Peyer's patch (tissue), 4 donors: ENCODE measurements around the gene C1orf52. TPM values are rescaled to one million over a fixed set of nuclear protein-coding genes. Genes with fewer than 3 reads are reported as not detected.

Experiments used
- DNase-seq, 3 donors: peaks; one replicate each; pipeline ENCODE4 v3.0.0-alpha.2; 2017 to 2019
- H3K27ac ChIP-seq, 4 donors: fragments of 200-600 bp; sonication (generic); one replicate each; pipeline ENCODE4 v1.5.1; 2016 to 2019
- H3K27me3 ChIP-seq, 2 donors: fragments of 200-600 bp; sonication (generic); one replicate each; pipeline ENCODE4 v1.5.1; 2019
- H3K36me3 ChIP-seq, 3 donors: fragments of 200-600 bp; sonication (generic); one replicate each; pipeline ENCODE4 v1.5.1; 2016 to 2019
- H3K4me1 ChIP-seq, 4 donors: fragments of 200-600 bp; sonication (generic); one replicate each; pipeline ENCODE4 v1.5.1; 2016 to 2019
- H3K4me3 ChIP-seq, 4 donors: fragments of 200-600 bp; sonication (generic); 1 replicate in 3 of 4; 2 replicates in 1 of 4; pipeline ENCODE4 v1.5.1; 2016 to 2019; ENCODE audit warnings: mild to moderate bottlenecking in 1 of 4
- H3K9me3 ChIP-seq, 4 donors: fragments of 200-600 bp; sonication (generic); one replicate each; pipeline ENCODE4 v1.5.1; 2016 to 2019; ENCODE audit warnings: mild to moderate bottlenecking in 1 of 4
- POLR2A ChIP-seq, 2 donors: fragments of 450-650 bp; IDR thresholded peaks; one replicate each; pipeline ENCODE4 v1.5.1; 2017; ENCODE audit warnings: antibody characterized with exemption in 2 of 2, mild to moderate bottlenecking in 2 of 2, moderate library complexity in 2 of 2
- small RNA-seq, 2 donors: library from RNA; depleted of rRNA; stranded (forward); fragments of <200 nt; gene quantifications; one replicate each; pipeline ENCODE3, GENCODE V24; 2016
- total RNA-seq, 4 donors: library from RNA; depleted of rRNA; stranded (reverse); fragments of >200 nt; gene quantifications; one replicate each; pipeline ENCODE4 v1.1.0, GENCODE V29; 2016
- TF ChIP-seq, protein P1 (sequence below), 6 experiments: fragments of 450-650 bp in 4 of 6; fragments of 200-600 bp in 2 of 6; sonication (generic) in 1 of 6; IDR thresholded peaks; one replicate each; pipeline ENCODE4 v1.5.1; 2017 to 2019; ENCODE audit warnings: antibody characterized with exemption in 6 of 6, mild to moderate bottlenecking in 3 of 6, moderate library complexity in 1 of 6

Gene C1orf52
- total RNA-seq, 4 donors from 2014 or later = 15.1 to 57.8 (median 18.4) TPM

DNA sequence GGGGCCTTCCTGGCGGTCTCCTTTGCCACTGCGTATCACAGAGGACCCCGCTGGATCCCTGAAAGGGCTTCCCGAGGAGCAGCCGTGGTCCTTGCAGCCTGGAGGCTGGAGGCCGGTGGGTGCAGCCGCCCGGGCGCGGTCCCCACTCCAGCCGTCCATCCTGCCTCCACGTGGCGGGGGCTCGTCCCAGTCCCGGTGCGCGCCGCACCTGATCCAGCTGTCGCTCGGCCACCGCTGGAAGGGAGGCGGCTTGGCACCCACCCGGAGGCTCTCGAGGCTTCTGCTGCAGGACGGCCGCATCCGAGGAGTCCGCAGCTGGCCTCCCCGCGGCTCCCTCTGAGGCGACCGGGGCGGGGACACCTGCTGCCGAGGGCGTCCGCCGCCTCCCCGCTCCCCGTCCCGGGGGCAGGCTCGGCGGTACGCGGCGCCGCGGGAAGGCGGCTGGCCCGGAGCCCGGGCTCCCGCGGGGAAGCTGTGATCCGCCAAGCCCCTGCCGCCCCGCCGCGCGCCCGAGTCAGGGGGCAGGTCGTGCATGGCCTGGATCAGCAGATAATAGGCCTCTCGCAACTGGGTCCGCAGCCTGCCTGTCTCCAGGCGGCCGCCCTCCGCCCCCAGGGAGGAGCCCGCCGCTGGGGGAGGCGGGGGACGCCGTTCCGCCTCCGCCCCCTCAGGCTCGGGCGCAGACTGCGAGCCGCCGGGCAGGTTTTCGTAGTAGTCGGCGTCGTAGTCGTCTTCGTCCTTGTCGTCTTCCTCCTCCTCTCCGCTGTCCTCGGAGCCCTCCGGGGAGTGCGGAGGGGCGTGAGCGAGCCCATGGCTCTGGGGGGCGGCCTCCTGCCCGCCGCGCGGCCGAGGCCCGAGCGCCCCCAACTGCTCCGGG, 58.8 kb downstream of the C1orf52 start, which contains the start of gene SYDE2:
Gene SYDE2, minus strand, starts transcription at position 554 of the 877 bp plus-strand sequence. Its CDS starts 20 bp downstream, at position 534.
- peak within 1 kb of the TSS; percentile 94 to 99 (median 96) for H3K27ac ChIP-seq
- peak within 1 kb of the TSS; percentile 84 to 91 (median 88) for H3K4me3 ChIP-seq
- H3K36me3 ChIP-seq = no peaks in the 10 kb centered on the region
- no peaks in the 10 kb centered on the region for H3K27me3 ChIP-seq
- TF ChIP-seq, protein P1, sequence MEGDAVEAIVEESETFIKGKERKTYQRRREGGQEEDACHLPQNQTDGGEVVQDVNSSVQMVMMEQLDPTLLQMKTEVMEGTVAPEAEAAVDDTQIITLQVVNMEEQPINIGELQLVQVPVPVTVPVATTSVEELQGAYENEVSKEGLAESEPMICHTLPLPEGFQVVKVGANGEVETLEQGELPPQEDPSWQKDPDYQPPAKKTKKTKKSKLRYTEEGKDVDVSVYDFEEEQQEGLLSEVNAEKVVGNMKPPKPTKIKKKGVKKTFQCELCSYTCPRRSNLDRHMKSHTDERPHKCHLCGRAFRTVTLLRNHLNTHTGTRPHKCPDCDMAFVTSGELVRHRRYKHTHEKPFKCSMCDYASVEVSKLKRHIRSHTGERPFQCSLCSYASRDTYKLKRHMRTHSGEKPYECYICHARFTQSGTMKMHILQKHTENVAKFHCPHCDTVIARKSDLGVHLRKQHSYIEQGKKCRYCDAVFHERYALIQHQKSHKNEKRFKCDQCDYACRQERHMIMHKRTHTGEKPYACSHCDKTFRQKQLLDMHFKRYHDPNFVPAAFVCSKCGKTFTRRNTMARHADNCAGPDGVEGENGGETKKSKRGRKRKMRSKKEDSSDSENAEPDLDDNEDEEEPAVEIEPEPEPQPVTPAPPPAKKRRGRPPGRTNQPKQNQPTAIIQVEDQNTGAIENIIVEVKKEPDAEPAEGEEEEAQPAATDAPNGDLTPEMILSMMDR (IDR thresholded peaks at IDR 0.05) = no peak
- peak; percentile 74 to 83 for TF ChIP-seq POLR2A (IDR thresholded peaks at IDR 0.05)
- H3K4me1 ChIP-seq = peaks cover 0 to 3% (median 0%) of the 10 kb centered on the region in 4 donors
- peak; percentile 69 to 89 (median 89) for DNase-seq
- no peaks in the 10 kb centered on the region for H3K9me3 ChIP-seq

Small RNA genes lying within 50 kb of the gene (small RNA-seq; reads per million reads assigned to genes)
- 0 reads per million in 2 donors for gene RF00019

Other genes with a start within 250 kb of the C1orf52 start
- gene MCOLN3, start 211.2 kb downstream of the C1orf52 start, total RNA-seq = 10 to 100 TPM in 1 of 4 donors, 1 to 10 TPM in 3; 1.8 to 21.3 (median 2.8) TPM
- 10 to 100 TPM in 3 of 4 donors, 1 to 10 TPM in 1; 3.3 to 20.8 (median 14.2) TPM for gene SYDE2, start 58.6 kb downstream of the C1orf52 start, total RNA-seq
- 10 to 100 TPM; 25.6 to 45.7 (median 37.0) TPM for gene BCL10, start 17.0 kb upstream of the C1orf52 start, total RNA-seq
- gene DDAH1, start 205.5 kb upstream of the C1orf52 start, total RNA-seq = 10 to 100 TPM; 40.8 to 60.2 (median 51.2) TPM